ENCODE measurements around the gene SOX6. TPM values are rescaled to one million over a fixed set of nuclear protein-coding genes. Genes with fewer than 3 reads are reported as not detected.
A peak's percentile ranks its signal among the peaks of the same experiment; 100 is the strongest.

The SOX6 gene
- total and polyA plus RNA-seq, 12 donors, result 0.80 to 43.0 (median 21.2) TPM

GRCh38 chr11:16171882-16172281 lies 184.5 kb downstream of the SOX6 start:
- H3K27me3 ChIP-seq, result no peaks in the 10 kb centered on the region
- 84 to 91% methylated on average over 2 of the region's 2 CpGs for WGBS, 2 donors
- DNase-seq, result no peak
- TF ChIP-seq, protein P1, sequence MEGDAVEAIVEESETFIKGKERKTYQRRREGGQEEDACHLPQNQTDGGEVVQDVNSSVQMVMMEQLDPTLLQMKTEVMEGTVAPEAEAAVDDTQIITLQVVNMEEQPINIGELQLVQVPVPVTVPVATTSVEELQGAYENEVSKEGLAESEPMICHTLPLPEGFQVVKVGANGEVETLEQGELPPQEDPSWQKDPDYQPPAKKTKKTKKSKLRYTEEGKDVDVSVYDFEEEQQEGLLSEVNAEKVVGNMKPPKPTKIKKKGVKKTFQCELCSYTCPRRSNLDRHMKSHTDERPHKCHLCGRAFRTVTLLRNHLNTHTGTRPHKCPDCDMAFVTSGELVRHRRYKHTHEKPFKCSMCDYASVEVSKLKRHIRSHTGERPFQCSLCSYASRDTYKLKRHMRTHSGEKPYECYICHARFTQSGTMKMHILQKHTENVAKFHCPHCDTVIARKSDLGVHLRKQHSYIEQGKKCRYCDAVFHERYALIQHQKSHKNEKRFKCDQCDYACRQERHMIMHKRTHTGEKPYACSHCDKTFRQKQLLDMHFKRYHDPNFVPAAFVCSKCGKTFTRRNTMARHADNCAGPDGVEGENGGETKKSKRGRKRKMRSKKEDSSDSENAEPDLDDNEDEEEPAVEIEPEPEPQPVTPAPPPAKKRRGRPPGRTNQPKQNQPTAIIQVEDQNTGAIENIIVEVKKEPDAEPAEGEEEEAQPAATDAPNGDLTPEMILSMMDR (IDR thresholded peaks at IDR 0.05), result no peak
- no peaks in the 10 kb centered on the region for H3K9me3 ChIP-seq
- H3K36me3 ChIP-seq, result no peaks in the 10 kb centered on the region
- H3K27ac ChIP-seq, result no peak overlapping the region
- peaks cover 0 to 25% (median 10%) of the 10 kb centered on the region in 9 donors for H3K4me1 ChIP-seq
- H3K4me3 ChIP-seq, result no peak overlapping the region
- intact Hi-C loops (cut with DNase I), result no loop called here
- ATAC-seq, result no peak

- H3K4me1 ChIP-seq, result peaks cover 0 to 25% (median 10%) of the 10 kb centered on the region in 9 donors
- no peaks in the 10 kb centered on the region for H3K27me3 ChIP-seq
- TF ChIP-seq, protein P1 (IDR thresholded peaks at IDR 0.05), result no peak
- no peaks in the 10 kb centered on the region for H3K36me3 ChIP-seq
- no peak overlapping the region for H3K27ac ChIP-seq
- no peak for DNase-seq
- intact Hi-C loops (cut with DNase I), result no loop called here
- H3K4me3 ChIP-seq, result no peak overlapping the region
- peak in 1 of 8 donors; percentile 88 for ATAC-seq
- H3K9me3 ChIP-seq, result no peaks in the 10 kb centered on the region
- WGBS, 2 donors, result 62 to 70% methylated on average over 7 of the region's 7 CpGs
Measured at GRCh38 chr11:16169956-16170847, 186.1 kb downstream of the SOX6 start.

DNA sequence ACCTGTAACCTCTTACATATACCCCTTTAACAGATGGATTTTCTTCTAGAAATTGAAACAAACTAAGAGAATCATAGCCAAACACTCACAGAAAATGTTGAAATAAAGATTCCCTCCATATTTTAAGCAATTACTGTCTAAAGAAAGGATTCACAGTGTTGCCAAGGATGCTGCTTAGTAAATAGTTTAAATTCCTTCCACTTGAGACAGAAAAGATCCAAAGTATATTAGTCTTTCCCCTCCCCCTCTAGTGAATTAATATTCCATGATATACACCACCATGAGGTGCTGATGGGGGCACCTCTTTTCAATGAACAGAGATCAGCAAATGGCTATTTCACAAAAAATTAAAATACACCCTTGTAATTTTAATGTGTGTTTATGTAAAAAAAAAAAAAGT lies 186.8 kb downstream of the SOX6 start:
- H3K9me3 ChIP-seq, result no peaks in the 10 kb centered on the region
- no peaks in the 10 kb centered on the region for H3K27me3 ChIP-seq
- H3K27ac ChIP-seq, result no peak overlapping the region
- no peaks in the 10 kb centered on the region for H3K36me3 ChIP-seq
- ATAC-seq, result no peak
- DNase-seq, result no peak
- no peak overlapping the region for H3K4me3 ChIP-seq
- intact Hi-C loops (cut with DNase I), result no loop called here
- H3K4me1 ChIP-seq, result peaks cover 0 to 25% (median 10%) of the 10 kb centered on the region in 9 donors
- TF ChIP-seq, protein P1 (IDR thresholded peaks at IDR 0.05), result peak in 2 of 9 donors; percentile 10 to 15

GRCh38 chr11:16167706-16168487 lies 188.4 kb downstream of the SOX6 start:
- TF ChIP-seq, protein P1 (IDR thresholded peaks at IDR 0.05), result no peak
- H3K9me3 ChIP-seq, result no peaks in the 10 kb centered on the region
- ATAC-seq (no peak), DNase-seq (no peak)
- 85 to 87% methylated on average over 3 of the region's 3 CpGs for WGBS, 2 donors
- H3K27me3 ChIP-seq, result no peaks in the 10 kb centered on the region
- no peak overlapping the region for H3K27ac ChIP-seq
- H3K36me3 ChIP-seq, result no peaks in the 10 kb centered on the region
- H3K4me1 ChIP-seq, result peaks cover 0 to 25% (median 10%) of the 10 kb centered on the region in 9 donors
- intact Hi-C loops (cut with DNase I), result no loop called here
- H3K4me3 ChIP-seq, result no peak overlapping the region
